ENCODE measurements around the gene CIAO2B.
"Not testable (repeated sequence)": the region's sequence is repeated elsewhere in the genome, so short reads cannot be mapped to it uniquely, and the experiment has no call there.

CIAO2B gene

GRCh38 chr16:66902648-66903543, 31.3 kb downstream of the CIAO2B start:
- DNase-seq = no peak

GRCh38 chr16:66901626-66902025, 32.6 kb downstream of the CIAO2B start:
- DNase-seq = no peak

- no peak for DNase-seq
Observed at GRCh38 chr16:66900721-66901441, 33.3 kb downstream of the CIAO2B start.

DNA sequence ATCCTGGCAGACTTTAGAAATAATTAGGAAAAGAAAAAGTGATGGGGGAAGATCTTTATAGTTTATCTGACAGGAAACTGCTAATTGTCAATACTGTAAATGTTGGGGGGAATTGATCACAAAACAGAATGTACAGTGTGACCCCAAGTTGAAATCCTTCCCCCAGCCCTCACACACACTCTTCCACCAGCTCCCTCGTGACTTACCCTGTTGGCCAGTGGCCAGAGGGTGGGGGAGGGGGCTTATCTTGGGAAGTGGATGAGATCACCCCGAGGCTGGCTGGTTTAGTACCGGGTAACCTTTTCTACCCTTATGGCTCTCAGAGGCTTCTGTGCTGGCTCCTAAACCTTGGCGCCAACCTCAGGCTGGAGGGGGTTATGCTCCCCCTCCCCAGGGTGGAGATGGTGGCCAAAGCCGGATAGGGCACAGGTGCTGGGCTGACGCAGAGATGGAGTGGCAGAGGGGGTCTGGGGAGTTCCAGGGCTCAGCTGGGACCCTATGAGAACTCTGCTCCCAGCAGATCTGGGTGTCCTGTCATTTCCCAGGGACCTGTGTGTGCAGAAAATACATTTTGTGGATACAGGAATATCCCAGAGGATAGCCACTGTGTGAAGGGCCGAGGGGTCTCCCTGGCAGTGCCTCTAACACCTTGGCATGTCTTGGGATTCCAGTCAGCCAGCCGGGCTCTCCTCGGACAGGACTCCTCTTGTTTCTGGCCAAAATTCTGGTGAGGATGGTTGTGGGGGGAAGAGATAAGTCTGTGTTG, 34.1 kb downstream of the CIAO2B start:
- DNase-seq = no peak

DNA sequence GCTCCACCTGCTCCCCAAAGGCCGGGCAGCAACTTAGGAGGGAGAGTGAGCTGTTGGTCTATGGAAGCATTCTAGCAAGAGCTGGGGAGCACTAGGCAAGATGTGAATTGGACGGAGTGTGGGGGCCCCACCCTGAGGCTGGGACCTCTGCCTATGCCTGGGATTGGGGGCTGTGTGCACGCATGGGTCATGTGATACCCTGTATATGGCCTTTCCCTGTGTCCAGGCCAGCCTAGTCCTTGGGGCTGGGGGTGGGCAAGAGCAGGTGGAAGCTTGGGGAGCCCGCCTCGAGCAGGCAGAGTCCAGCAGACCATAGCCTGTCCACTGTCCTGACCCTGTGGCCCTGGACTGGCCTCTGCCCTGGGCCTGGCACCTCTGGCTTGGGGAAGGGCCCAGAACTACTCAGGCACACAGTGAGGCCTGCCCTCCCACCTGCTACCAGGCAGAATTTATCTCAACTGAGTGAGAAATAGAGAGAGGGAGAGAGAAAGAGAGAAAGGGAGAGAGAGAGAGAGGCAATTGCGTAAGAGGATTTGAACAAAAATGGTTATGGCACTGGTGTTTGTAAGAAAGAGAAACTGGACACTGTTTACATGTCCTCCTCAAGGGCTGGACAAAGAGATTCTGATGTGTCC, 34.8 kb downstream of the CIAO2B start:
- no peak for DNase-seq

DNA sequence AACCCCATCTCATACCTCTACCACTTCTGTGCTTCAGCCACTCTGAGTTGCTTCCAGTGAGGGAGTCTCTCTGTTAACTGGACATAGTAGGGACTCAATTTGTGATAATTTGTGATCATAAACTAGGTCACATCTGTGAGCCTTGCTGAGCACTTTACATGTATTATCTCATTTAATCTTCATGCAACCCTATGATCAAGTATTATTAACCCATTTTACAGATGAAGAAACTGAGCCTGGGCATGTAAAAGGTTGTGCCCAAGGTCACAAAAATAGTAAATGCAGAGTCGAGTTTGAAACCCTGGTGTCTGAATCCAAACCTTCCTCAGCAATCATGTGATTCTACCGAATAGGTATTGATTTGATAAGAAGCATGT, 35.3 kb downstream of the CIAO2B start:
- DNase-seq = no peak

DNA sequence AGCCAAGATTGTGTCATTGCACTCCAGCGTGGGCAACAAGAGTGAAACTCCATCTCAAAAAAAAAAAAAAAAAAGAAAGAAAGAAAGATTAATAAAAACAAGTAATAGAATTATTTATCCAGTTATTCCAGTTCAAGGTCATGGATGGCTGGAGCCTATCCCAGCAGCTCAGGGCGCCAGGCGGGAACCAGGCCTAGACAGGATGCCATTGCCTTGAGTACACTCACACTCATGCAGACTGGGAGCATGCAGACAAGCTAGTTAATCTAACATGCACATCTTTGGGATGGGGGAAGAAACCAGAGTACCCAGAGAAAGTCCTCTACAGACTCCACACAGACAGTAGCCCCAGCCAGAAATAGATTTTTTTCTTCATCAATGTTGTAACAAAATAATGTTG, 36.0 kb downstream of the CIAO2B start:
- DNase-seq = no peak

GRCh38 chr16:66896682-66897081, 37.5 kb downstream of the CIAO2B start:
- DNase-seq = not testable (repeated sequence)

DNA sequence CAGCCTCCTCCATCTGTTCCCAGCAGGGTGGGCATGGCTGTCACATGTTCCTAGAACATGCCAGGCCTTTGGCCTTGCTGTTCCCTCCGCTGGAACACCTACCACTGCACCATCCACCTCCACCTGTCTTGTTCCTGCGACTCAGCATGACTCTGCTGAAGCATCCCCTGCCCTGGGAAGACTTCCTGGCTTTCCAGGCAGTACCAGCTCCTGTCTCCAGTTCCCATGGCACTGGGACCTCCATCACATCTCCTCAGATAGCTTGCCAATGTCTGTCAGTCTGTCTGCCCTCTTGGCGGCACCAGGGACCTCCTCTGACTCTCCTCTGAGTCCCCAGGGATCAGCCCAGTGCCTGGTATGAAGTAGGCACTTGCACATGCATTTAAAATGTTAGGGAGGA, 38.2 kb downstream of the CIAO2B start:
- DNase-seq = no peak

- DNase-seq = no peak
Observed at GRCh38 chr16:66895689-66895979, 38.6 kb downstream of the CIAO2B start.

- DNase-seq = no peak
Observed at GRCh38 chr16:66894948-66895688, 39.1 kb downstream of the CIAO2B start.

GRCh38 chr16:66894055-66894454, 40.1 kb downstream of the CIAO2B start:
- no peak for DNase-seq

GRCh38 chr16:66891797-66892196, 42.4 kb downstream of the CIAO2B start:
- no peak for DNase-seq

GRCh38 chr16:66891360-66891759, 42.8 kb downstream of the CIAO2B start:
- DNase-seq = no peak

- DNase-seq = no peak
Observed at GRCh38 chr16:66890799-66891198, 43.4 kb downstream of the CIAO2B start.

- DNase-seq = no peak
Observed at GRCh38 chr16:66889622-66890021, 44.6 kb downstream of the CIAO2B start.

DNA sequence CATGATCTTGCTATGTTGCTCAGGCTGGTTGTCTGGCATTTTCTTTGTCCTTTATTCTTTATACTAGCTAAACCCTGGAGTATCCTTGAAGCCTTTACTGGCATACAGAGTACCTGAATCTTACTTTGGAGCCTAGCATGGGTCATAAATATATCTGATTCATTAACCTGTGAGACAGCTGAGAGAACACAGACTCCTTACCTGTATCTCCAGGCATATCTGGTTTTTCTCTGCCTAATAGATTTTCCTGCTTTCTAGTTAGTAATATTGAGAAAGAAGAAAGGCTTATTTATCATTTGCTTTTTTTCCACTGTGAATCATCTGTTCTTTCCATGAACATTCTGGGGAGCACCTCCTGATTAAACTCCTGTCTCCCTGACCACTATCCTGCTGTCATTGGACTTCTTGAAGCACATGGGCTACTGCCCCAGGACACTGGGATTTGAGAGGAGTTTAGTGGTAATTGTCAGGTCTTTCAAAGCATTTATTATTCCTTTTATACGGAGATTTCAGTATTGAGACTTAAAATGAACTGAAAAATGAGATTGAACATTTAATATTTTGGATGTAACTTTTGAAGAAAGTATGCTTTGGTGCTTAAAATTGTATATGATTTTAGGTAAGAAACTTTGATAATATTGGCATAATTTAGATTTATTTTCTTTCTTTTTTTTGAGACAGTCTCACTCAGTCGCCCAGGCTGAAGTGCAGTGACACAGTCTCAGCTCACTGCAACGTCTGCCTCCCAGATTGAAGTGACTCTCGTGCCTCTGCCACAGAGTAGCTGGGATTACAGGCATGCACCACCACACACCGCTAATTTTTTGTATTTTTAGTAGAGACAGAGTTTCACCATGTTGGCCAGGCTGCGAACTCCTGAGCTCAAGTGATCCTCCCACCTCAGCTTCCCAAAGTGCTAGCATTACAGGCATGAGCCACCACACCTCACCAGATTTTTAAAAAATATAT, 45.3 kb downstream of the CIAO2B start:
- DNase-seq = no peak

DNA sequence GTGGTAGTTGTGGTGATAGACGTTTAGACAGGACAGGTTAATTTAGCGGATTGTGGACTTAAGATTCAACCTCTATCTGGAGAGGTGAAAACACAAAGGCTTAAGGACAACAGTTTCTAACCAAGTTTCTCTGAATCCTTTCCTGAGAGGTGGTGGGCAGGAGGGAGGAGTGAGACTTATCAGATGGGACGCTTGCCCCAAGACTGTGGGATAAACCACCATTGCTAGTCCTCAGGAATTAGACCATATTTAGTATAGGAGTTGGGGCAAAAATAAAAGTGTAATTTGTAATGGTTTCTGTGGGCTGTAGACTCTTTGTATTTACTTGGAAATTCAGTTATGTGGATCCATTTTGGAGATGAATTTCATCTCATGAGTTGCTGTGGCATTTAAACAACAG, 47.3 kb downstream of the CIAO2B start:
- no peak for DNase-seq

DNA sequence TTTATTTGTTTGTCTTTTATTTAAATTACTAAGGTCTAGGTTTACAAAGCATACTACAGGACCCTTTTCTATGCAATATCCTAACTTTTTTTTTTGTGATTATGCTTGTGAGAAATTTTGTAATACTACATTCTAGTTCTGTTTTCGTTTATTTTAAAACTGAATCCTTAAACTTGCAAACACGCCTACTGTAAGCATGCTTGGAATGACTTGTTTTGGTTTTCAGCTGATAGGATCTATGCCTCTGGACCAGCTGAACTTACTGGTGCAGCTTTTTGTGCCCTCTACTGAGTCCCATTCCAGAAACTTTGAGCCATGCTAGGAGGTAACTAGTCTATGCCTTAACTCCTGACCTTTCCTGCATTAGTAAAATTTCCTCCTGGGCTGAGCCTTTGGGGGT, 47.9 kb downstream of the CIAO2B start:
- DNase-seq = no peak

DNA sequence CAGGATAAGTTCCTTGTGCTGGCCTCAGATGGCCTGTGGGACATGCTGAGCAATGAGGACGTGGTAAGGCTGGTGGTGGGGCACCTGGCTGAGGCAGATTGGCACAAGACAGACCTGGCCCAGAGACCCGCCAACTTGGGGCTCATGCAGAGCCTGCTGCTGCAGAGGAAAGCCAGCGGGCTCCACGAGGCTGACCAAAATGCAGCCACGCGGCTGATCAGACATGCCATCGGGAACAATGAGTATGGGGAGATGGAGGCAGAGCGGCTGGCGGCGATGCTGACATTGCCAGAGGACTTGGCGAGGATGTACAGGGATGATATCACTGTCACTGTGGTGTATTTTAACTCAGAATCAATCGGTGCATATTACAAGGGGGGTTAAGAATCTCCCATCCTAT, 48.7 kb downstream of the CIAO2B start:
- no peak for DNase-seq

DNA sequence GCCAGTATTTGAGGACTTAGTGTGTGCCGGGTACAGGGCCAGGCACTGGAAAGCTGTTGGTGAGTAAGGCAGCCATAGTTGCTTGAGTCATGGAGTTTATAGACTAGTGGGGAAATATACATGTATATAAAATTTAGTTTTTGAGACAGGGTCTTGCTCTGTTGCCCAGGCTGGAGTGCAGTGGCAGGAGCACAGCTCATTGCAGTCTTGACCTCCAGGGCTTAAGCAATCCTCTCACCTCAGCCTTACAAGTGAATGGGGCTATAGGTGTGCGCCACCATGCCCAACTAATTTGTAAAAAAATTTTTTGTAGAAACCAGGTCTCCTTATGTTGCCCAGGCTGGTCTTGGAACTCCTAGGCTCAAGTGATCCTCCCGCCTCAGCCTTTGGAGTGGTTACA, 51.5 kb downstream of the CIAO2B start:
- no peak for DNase-seq

All from activated CD4-positive, CD25-positive, alpha-beta regulatory T cell treated with anti-CD3 and anti-CD28 coated beads, Interleukin-2, amount 50 U/mL, for 72 hours (primary cell).